Pancreas (tissue), 10 donors: Measurements from ENCODE around the gene C14orf180. TPM values are rescaled to one million over a fixed set of nuclear protein-coding genes. Genes with fewer than 3 reads are reported as not detected.

Source experiments
- ATAC-seq, 4 donors: fragments of 200-7000 bp; cut with Tn5 transposase; one replicate each; pipeline versions ENCODE4 v1.8.0 to v1.9.1; 2020; ENCODE audit warnings: mild to moderate bottlenecking in 4 of 4, moderate library complexity in 4 of 4
- DNase-seq, 6 donors: peaks; one replicate each; pipeline ENCODE4 v3.0.0-alpha.2; 2020
- FAIRE-seq: peaks from 2 replicates; lab custom pipeline; 2012; peaks lifted over from hg19 to GRCh38; lab: Jason Lieb, UNC
- H3K27ac ChIP-seq, 4 donors: fragments of 200-600 bp; sonication (generic); 1 replicate in 3 of 4; 2 replicates in 1 of 4; pipeline versions ENCODE4 v1.5.0 to v1.8.0; 2020
- H3K27me3 ChIP-seq, 4 donors: fragments of 200-600 bp; one replicate each; pipeline ENCODE4 v1.8.0; 2021
- H3K36me3 ChIP-seq, 3 donors: fragments of 200-600 bp; sonication (generic) in 1 of 3; one replicate each; pipeline versions ENCODE4 v1.5.0 to v1.8.0; 2020 to 2021
- H3K4me1 ChIP-seq, 3 donors: fragments of 200-600 bp; one replicate each; pipeline ENCODE4 v1.8.0; 2021
- H3K4me3 ChIP-seq, 4 donors: fragments of 200-600 bp; sonication (generic) in 2 of 4; one replicate each; pipeline versions ENCODE4 v1.5.0 to v1.8.0; 2020 to 2021
- H3K9me3 ChIP-seq, 4 donors: fragments of 200-600 bp; one replicate each; pipeline ENCODE4 v1.8.0; 2021
- WGBS, 2 donors: extraction: QIAGEN DNeasy Blood & Tissue Kit; methylation state at CpG; one replicate each; pipeline ENCODE4 v1.1.7; 2013; 5-methylcytosine and 5-hydroxymethylcytosine counted together
- intact Hi-C, 3 donors: fragments of 100-400 bp; cut with DNase I; formaldehyde crosslinking; loops; one replicate each; pipeline versions ENCODE4 v1.11.1 to v1.14.2; 2022
- polyA plus RNA-seq, 2 donors: library from polyadenylated mRNA; stranded (reverse); fragments of 200-250 nt; gene quantifications; one replicate each; pipeline ENCODE4 v1.2.3, GENCODE V29; 2013
- total RNA-seq, 6 donors: library from RNA; stranded (reverse); fragmentation: NEBNext Ultra II Directional in 4 of 6; extraction: Animal tissue kit (Norgen Biotek cat#: 25700) in 4 of 6; gene quantifications; one replicate each; pipeline versions ENCODE4 v1.2.1 to v1.2.4, GENCODE V29; 2021 to 2023
- TF ChIP-seq, protein P1 (sequence below), 4 donors: fragments of 200-600 bp; sonication (generic) in 3 of 4; IDR thresholded peaks; one replicate each; pipeline versions ENCODE4 v1.5.0 to v1.8.0; 2021; ENCODE audit warnings: antibody characterized with exemption in 4 of 4
- donor health status: healthy with polysubstance abuse.
- donor health status: DM: no; HTN: no; CAD: no; lungs with moderate emphysema.
- donor health status: DM: no; HTN: no; CAD: no.
- donor health status: control.
- donor health status: control.
- donor health status: Bipolar disorder and iron deficiency.
- donor health status: DM: yes; HTN: yes; CAD: no.
- donor health status: DM: no; HTN: no; CAD: no.
- donor health status: DM: no; HTN: no; CAD: no.
- donor health status: DM: yes; HTN: yes; CAD: no.

The C14orf180 gene
- total and polyA plus RNA-seq, 8 donors, result 0.09 to 1.1 (median 0.34) TPM; not detected in 2

DNA sequence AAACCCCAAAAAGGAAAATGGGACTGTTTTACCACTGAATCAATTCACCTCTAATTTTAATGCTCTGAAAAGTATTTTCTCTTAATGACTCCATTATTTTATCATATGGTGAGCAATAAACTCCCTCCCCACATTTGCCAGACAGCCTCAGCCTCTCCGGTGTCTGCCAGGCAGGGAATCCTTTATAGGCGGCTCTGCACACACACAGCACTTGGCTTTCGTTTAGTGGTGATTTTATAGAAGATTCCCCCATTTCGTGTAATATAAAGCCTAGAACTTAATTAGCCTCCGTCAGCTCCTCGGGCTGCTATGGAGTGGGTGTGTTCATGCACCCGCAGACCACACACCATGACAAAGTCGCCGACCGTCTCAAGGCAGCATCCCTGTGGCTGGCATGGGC lies 10.1 kb upstream of the C14orf180 start:
- FAIRE-seq (no peak), ATAC-seq (no peak), DNase-seq (no peak)
- Histone ChIP-seq H3K9me3 (no peaks in the 10 kb centered on the region), H3K36me3 (no peaks in the 10 kb centered on the region), H3K4me3 (no peak overlapping the region), H3K4me1 (no peaks in the 10 kb centered on the region), H3K27ac (no peak overlapping the region), H3K27me3 (peaks cover 0 to 7% (median 0%) of the 10 kb centered on the region in 4 donors)
- intact Hi-C loops, result loop anchor here in 1 of 3 donors (10.0 kb wide), 1 partner anchor 425 kb away; no protein-coding TSS in a partner anchor
- TF ChIP-seq, protein P1, sequence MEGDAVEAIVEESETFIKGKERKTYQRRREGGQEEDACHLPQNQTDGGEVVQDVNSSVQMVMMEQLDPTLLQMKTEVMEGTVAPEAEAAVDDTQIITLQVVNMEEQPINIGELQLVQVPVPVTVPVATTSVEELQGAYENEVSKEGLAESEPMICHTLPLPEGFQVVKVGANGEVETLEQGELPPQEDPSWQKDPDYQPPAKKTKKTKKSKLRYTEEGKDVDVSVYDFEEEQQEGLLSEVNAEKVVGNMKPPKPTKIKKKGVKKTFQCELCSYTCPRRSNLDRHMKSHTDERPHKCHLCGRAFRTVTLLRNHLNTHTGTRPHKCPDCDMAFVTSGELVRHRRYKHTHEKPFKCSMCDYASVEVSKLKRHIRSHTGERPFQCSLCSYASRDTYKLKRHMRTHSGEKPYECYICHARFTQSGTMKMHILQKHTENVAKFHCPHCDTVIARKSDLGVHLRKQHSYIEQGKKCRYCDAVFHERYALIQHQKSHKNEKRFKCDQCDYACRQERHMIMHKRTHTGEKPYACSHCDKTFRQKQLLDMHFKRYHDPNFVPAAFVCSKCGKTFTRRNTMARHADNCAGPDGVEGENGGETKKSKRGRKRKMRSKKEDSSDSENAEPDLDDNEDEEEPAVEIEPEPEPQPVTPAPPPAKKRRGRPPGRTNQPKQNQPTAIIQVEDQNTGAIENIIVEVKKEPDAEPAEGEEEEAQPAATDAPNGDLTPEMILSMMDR (IDR thresholded peaks at IDR 0.05), result no peak
- 44 to 53% methylated on average over 10 of the region's 10 CpGs for WGBS, 2 donors

GRCh38 chr14:104571246-104571645 lies 8.3 kb upstream of the C14orf180 start:
- Histone ChIP-seq H3K4me3 (no peak overlapping the region), H3K9me3 (no peaks in the 10 kb centered on the region), H3K27ac (no peak overlapping the region), H3K27me3 (no peaks in the 10 kb centered on the region), H3K4me1 (no peaks in the 10 kb centered on the region), H3K36me3 (no peaks in the 10 kb centered on the region)
- ATAC-seq (no peak), DNase-seq (no peak), FAIRE-seq (no peak)
- intact Hi-C loops, result no loop called here
- TF ChIP-seq, protein P1 (IDR thresholded peaks at IDR 0.05), result no peak
- 40 to 64% methylated on average over 16 of the region's 16 CpGs for WGBS, 2 donors

- FAIRE-seq, result no peak
- WGBS, 2 donors, result 57 to 73% methylated on average over 10 to 11 of the region's 11 CpGs
- H3K36me3 ChIP-seq, result no peaks in the 10 kb centered on the region
- no peaks in the 10 kb centered on the region for H3K4me1 ChIP-seq
- H3K4me3 ChIP-seq, result no peak overlapping the region
- no peak for ATAC-seq
- intact Hi-C loops, result no loop called here
- no peak for DNase-seq
- H3K9me3 ChIP-seq, result no peaks in the 10 kb centered on the region
- no peak overlapping the region for H3K27ac ChIP-seq
- TF ChIP-seq, protein P1 (IDR thresholded peaks at IDR 0.05), result no peak
- no peaks in the 10 kb centered on the region for H3K27me3 ChIP-seq
These were observed 7.4 kb upstream of the C14orf180 start for GRCh38 chr14:104572024-104572626.

GRCh38 chr14:104572668-104573067 lies 6.9 kb upstream of the C14orf180 start:
- FAIRE-seq (no peak), ATAC-seq (no peak), DNase-seq (no peak)
- H3K36me3 ChIP-seq, result no peaks in the 10 kb centered on the region
- 71 to 86% methylated on average over 7 of the region's 7 CpGs for WGBS, 2 donors
- no peaks in the 10 kb centered on the region for H3K4me1 ChIP-seq
- intact Hi-C loops, result no loop called here
- H3K4me3 ChIP-seq, result no peak overlapping the region
- no peak overlapping the region for H3K27ac ChIP-seq
- no peaks in the 10 kb centered on the region for H3K27me3 ChIP-seq
- H3K9me3 ChIP-seq, result no peaks in the 10 kb centered on the region
- TF ChIP-seq, protein P1 (IDR thresholded peaks at IDR 0.05), result no peak

DNA sequence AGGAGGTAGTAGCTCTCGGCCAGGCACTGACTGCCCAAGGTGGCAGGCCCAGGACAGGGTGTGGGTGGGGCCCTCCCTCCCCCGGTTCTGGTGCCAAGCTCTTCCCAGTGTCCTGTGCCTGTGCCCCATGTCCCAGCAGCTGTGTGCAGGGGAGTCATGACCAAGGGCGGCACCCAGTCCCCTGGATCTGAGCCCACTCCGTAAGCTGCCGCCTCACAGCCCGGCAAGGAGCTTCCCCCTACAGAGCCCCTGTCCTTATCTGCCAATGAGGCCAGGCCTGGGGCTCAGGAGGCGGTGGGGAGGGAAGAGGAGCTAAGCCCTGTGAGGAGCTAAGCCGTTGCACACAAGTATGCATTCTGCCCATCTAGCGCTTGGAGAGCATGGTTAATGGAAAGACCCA lies 5.6 kb upstream of the C14orf180 start:
- WGBS, 2 donors, result 55 to 59% methylated on average over 9 of the region's 9 CpGs
- Histone ChIP-seq H3K27me3 (no peaks in the 10 kb centered on the region), H3K27ac (no peak overlapping the region), H3K9me3 (no peaks in the 10 kb centered on the region), H3K36me3 (no peaks in the 10 kb centered on the region), H3K4me3 (no peak overlapping the region), H3K4me1 (no peaks in the 10 kb centered on the region)
- DNase-seq, result no peak
- FAIRE-seq, result no peak
- intact Hi-C loops, result no loop called here
- TF ChIP-seq, protein P1 (IDR thresholded peaks at IDR 0.05), result no peak
- ATAC-seq, result no peak
